Measurements from ENCODE around the gene DCAF17. TPM values are rescaled to one million over a fixed set of nuclear protein-coding genes. Genes with fewer than 3 reads are reported as not detected.

DCAF17 gene
- total and polyA plus RNA-seq, 4 donors = 2.5 to 10.4 (median 6.1) TPM

GRCh38 chr2:171505374-171505773 lies 71.3 kb downstream of the DCAF17 start:
- Histone ChIP-seq H3K9ac (ENCODE audit: low read depth in 1 of 2, low read length in 2 of 2) (no peak overlapping the region), H3K9me3 (ENCODE audit: control insufficient read depth in 4 of 4, low read length in 3 of 4) (no peaks in the 10 kb centered on the region), H3K4me1 (ENCODE audit: control insufficient read depth in 4 of 4, insufficient read depth in 4 of 4, low read length in 3 of 4) (no peaks in the 10 kb centered on the region), H3K27me3 (ENCODE audit: control insufficient read depth in 4 of 4, insufficient read depth in 4 of 4, low read length in 3 of 4) (no peaks in the 10 kb centered on the region), H3K36me3 (ENCODE audit: control insufficient read depth in 4 of 4, insufficient read depth in 3 of 4, low read depth in 1 of 4, low read length in 3 of 4) (no peaks in the 10 kb centered on the region), H3K4me3 (ENCODE audit: low read depth in 1 of 3, low read length in 3 of 3) (no peak overlapping the region), H3K27ac (ENCODE audit: low read depth in 1 of 2, low read length in 2 of 2) (no peak overlapping the region)
- WGBS = 34% methylated on average over 2 of the region's 2 CpGs
- TF ChIP-seq EGR1 (IDR thresholded peaks at IDR 0.05; ENCODE audit: low read depth in 2 of 2) (no peak), TAF1 (conservative IDR thresholded peaks at IDR 0.05) (no peak), FOXA2 (IDR thresholded peaks at IDR 0.05) (no peak), ATF3 (IDR thresholded peaks at IDR 0.05) (no peak), NR2F2 (IDR thresholded peaks at IDR 0.05) (no peak), YY1 (IDR thresholded peaks at IDR 0.05) (no peak), JUND (IDR thresholded peaks at IDR 0.05) (no peak), RAD21 (IDR thresholded peaks at IDR 0.05) (no peak), SP1 (IDR thresholded peaks at IDR 0.05) (no peak), GABPA (IDR thresholded peaks at IDR 0.05 in 1 of 2, conservative IDR thresholded peaks at IDR 0.05 in 1 of 2) (no peak), HNF4G (IDR thresholded peaks at IDR 0.05) (no peak), HNF4A (conservative IDR thresholded peaks at IDR 0.05) (no peak), FOXA1 (IDR thresholded peaks at IDR 0.05) (no peak), REST (IDR thresholded peaks at IDR 0.05) (no peak), CTCF (IDR thresholded peaks at IDR 0.05; ENCODE audit: low read depth, low read length, missing input control) (no peak), RXRA (IDR thresholded peaks at IDR 0.05) (no peak)
- TF ChIP-seq, protein P1, sequence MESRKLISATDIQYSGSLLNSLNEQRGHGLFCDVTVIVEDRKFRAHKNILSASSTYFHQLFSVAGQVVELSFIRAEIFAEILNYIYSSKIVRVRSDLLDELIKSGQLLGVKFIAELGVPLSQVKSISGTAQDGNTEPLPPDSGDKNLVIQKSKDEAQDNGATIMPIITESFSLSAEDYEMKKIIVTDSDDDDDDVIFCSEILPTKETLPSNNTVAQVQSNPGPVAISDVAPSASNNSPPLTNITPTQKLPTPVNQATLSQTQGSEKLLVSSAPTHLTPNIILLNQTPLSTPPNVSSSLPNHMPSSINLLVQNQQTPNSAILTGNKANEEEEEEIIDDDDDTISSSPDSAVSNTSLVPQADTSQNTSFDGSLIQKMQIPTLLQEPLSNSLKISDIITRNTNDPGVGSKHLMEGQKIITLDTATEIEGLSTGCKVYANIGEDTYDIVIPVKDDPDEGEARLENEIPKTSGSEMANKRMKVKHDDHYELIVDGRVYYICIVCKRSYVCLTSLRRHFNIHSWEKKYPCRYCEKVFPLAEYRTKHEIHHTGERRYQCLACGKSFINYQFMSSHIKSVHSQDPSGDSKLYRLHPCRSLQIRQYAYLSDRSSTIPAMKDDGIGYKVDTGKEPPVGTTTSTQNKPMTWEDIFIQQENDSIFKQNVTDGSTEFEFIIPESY (IDR thresholded peaks at IDR 0.05) = no peak
- TF ChIP-seq, protein P2, sequence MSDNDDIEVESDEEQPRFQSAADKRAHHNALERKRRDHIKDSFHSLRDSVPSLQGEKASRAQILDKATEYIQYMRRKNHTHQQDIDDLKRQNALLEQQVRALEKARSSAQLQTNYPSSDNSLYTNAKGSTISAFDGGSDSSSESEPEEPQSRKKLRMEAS (IDR thresholded peaks at IDR 0.05) = no peak
- no peak for DNase-seq (ENCODE audit: low spot score)

Data from liver (tissue), 9 donors.